IPS DF 4.7 (cell line): ENCODE data around the gene EVI2B.
"Not testable (repeated sequence)": the region's sequence is repeated elsewhere in the genome, so short reads cannot be mapped to it uniquely, and the experiment has no call there.

Experiments
- DNase-seq: peaks from one replicate; pipeline ENCODE4 v3.0.0-alpha.2; 2013; ENCODE audit warnings: low spot score; ENCODE audit errors: extremely low read depth

Gene EVI2B

DNA sequence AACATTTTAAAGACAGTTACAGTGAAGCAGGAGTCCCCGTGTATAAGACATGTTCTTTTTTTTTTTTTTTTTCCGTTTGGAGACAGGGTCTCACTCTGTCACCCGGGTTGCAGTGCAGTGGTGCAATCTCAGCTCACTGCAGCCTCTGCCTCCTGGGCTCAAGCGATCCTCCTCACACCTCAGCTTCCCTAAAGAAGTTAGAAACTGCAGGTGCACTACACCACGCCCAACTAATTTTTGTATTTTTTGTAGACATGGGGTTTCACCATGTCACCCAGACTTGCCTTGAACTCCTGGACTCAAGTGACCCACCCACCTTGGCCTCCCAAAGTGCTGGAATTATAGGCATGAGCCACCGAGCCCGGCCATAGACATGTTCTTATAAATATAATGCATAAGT lies 3.0 kb downstream of the EVI2B start:
- no peak for DNase-seq

DNA sequence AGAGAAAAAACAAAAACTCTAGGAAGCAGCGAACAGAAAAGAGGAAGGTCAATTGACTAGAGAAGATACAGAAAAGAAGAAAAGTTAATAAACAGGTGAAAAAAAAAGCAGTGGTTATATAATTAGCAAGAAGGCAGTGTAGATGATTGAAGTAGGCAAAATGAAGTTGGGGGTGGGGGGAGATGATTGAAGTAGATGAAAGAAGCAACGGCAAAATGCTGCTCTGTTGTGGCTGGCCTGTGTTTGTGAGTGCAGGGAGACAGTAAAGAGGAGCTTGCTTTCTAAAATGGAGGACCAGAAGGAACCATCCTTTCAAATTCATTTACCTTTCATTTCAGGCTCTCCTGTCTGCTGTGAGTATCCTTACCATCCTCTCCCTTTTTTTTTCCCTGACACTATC lies 3.6 kb downstream of the EVI2B start:
- DNase-seq = no peak

DNA sequence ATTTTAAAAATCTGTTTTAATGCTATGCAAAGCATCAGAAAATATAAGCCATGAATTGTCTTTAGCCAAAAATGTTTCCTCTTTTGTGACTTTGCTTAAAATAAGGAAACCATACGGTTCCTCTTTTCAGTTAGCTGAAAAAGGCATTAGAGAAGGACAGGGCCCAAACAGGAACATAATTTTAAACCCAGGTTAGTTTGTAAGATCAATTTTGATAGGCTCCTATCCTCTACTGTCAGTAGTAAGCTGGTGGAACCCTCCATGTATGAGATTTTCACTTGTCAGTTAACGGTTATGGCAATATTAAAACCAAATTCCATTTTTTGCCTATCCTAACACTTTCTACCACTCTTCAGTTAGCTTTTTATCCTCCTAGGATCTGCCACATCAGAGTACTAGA lies 4.3 kb downstream of the EVI2B start:
- no peak for DNase-seq

DNA sequence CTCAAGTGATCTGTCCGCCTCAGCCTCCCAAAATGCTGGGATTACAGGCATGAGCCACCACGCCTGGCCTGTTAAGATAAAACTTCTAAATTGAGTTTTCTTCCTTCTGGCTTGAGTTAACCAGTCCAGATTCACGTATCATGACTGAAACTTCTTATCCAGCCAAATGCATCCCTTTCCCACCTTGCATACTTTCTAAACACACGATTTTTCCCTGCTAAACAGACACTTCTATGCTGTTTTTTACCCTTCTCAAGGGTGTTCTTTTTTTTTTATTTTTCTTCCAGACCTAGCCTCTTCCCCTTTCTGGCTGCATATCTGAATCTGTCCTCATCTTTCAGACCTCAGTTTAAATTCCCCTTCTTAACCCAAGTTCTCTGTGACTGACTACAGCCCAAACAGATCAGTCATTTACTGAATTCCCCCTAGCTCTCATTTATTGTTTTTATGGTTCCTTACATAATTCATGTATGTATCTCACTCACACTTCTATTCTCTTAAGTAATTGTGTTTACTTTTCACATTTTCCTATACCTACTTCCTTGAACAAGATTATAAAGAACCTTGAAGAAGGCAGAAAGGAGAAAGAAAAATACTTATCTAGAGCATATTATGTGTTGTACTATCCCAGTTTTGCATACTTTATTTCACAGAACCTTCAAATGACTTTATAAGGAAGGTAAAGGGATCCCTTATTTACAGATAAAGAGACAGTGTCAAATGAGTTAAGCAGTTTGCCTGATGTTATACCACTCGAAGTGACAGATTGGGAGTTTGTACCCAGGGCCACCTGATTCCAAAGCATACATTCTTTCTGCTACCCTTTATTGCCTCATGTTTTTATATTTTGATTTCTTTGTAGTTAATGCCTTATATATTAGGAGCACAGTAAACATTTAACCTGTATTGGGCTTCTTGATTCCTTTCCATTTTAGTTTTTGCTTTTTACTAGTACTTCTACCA lies 5.2 kb downstream of the EVI2B start:
- no peak for DNase-seq

DNA sequence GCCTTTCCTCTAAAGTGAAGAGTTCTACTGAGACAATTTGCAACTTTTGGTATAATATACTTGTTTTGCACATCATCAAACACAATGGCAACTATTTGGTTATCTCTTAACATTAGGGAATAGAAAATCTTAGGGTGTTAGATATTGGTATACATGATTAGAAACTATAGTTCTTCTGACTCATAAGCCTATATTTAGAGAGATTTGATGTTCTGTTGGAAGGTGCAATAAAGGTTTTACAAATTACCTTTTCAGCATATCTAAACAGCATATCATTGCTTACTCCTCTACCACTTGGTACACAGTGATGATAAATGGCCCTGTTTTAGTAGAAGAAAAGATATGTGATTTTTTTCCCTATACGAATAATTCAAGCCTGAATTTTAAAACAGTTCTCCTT lies 6.2 kb downstream of the EVI2B start:
- no peak for DNase-seq

DNA sequence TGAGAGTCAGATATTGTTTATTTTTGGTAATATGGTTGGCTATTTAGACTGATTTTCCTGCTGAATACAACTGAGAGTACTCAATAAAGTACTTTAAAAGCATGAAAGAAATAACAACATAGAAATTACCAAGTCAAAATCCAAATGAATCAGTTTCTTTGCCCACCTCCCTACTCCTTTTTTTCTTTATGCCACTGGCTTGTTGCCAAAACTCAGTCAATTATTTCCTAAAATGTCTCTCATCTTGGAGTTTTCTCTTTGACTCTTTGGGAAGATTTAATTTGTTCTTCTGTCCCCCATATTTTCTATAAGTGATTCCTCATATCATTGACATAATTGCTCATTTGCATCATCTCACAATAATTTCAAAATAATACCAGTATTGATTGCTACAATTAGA lies 14.2 kb downstream of the EVI2B start:
- DNase-seq = no peak

DNA sequence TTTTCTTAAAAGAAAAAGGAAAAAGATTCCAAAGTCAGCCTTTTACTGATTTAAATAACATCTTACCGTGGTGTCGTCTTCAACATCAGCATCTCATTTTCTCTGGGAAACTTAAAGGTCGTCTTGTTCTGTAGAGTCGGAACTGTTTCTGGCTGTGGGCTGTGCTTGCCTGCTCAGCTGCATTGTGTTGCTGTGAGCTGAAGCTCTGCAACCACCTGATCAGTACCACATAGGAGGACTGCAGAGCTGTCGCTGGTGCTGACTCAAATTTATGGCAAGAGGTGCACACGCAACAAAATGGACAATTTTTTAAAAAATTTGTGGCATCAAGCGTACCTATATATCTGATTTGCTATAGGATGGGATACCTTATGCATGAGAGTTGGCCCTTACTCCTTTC lies 16.8 kb downstream of the EVI2B start, which contains the start of gene OMG:
Gene OMG, minus strand, starts transcription at position 150 of the 400 bp plus-strand sequence. CDS start 908 bp downstream, outside the sequence.
- no peak for DNase-seq

DNA sequence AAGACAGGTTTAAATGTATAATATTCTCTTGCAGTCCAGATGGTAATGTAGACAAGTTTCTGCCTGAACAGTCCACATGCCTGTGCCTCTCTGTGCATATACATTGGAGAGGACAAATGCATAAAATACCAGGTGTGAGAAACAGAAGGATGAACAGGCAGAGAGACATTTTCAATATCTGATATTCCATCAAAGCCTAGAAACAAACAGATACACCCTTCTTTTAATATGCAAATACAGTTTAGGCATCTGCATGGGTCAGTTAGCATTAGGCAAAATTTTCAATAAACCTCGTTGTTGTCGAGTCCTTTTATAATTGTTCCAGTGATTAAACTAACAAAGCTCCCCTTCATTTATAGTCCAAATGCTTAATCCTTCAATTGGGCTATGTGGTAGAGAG lies 17.7 kb downstream of the EVI2B start:
- DNase-seq = no peak

DNA sequence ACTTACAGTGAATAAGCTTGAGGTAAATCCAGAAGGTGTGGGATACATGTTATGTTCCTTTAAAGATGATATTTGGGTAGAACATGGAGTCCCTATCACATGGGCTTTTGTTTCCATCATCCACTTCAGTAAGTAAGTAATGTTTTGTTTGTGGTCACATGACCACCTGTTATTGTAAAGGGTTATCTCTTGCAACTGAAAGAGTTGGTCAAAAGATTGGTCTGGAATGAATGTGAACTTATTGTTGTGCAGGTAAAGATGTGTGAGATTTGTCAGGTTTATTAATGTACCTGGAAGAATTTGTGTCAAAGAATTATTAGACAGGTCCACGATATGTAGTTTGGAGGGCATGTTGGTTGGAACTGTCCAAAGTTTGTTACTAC lies 18.4 kb downstream of the EVI2B start:
- no peak for DNase-seq

DNA sequence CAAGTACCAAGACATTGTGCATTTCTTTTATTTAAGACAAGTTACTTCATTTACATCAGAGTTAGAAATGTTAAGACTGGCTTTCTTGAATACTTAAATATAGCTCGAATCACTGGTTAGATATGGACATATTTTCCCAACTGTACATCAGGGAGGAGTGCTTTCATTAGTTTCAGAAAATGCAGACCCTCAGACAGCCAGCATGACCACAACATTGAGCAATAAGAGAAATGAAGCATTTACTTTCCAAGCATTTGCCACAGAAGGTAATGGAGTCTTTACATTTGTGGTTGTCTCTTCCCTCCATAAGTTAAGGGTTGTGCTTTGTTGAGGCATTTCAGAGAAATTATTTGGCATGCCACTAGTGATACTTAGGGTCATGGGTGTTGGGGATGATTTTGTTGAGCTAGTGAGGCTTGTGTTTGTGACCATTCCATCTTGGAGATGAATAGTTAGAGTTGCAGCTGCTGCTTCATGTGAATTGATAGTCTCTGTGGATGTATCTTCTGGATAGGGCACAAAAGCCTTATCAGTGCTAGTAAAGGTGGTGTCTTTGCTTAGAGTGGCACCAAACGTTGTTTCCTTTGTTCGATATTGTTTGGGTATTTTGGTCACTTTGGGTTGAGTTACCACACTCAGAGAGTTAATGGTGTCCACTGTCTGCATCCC lies 18.9 kb downstream of the EVI2B start:
- DNase-seq = no peak

DNA sequence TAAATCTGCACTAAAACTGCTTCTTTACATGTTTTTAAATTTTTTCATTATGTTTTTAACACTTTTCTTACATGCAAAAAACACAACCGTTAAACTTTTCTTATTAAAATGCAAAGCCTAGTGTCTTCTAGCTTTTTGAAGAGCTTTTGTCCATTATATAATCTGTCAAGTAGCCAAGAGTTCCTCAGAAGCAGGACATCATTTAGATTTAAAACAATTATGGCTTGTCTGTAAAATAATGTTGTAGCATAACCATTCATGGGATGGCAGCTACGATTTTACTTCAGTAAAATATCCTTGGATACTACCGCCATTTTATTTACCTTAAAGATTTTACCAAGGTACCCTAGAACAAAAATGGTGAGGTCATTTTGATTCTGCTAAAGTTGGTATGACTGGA lies 19.6 kb downstream of the EVI2B start:
- no peak for DNase-seq

DNA sequence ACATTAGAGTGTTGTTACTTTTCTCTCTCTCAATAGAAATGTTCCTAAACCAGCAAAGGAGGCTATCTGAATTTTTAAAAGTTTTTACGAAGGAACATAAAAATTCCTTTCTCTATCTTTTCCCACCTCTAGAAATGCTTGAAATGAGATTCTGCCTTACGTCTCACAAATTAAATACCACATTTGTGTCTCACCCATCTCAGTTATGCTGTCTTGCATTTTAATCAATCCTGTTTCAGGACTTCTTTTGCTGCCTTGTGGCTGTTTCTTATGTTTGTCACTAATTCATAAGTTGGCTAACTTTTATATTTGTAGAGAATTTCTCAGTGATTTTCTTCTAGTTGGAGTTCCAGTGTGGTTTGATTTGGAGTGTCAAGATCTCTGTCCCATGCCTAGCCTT lies 20.3 kb downstream of the EVI2B start:
- no peak for DNase-seq

DNA sequence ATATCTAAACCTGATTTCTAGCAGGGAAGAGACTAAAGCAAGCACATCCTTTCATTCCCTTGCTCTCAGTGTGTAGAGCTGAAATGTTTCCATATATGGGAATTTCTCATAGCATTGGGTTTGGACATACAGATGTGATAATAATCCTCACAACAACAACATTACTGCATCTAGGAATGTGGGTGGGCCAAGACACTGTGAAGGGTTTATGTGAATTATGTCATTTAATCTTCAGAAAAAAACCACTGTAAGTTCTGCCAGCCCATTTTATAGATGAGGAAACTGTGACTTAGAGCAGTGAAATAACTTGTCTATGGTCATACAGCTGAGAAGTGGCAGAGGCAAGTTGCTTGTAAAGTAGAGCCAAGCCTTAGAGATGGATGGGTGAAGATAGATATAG lies 22.0 kb downstream of the EVI2B start:
- DNase-seq = no peak

DNA sequence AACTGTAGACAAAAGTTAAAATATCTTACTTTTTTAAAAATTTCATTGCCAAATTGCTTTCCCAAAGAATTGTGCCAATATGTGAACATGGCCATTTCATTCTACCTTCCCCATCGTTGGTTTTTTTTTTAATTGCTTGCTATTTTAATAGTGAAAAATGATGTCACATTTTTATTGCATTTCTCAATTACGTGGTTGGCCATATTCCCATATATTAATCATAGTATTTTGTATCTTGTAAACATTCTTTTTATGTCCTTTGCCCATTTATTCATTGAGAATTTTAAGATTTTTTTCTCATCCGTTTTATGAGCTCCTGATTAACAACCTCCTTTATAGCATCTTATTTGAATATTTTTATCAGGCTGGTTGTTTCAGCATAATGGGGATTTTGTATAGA lies 24.1 kb downstream of the EVI2B start:
- DNase-seq = no peak

DNA sequence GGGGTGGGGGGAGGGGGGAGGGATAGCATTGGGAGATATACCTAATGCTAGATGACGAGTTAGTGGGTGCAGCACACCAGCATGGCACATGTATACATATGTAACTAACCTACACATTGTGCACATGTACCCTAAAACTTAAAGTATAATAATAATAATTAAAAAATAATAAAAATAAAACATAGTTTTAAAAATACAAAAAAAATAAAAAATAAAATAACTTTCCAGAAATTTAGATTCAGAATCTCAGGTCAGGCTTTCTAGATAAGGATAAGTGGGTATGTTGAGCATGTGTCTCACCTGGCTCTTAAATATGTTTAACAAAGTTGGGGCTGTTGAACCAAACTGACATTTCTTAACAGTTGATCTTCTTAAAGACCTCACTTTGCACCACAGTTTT lies 25.9 kb downstream of the EVI2B start:
- DNase-seq = not testable (repeated sequence)

DNA sequence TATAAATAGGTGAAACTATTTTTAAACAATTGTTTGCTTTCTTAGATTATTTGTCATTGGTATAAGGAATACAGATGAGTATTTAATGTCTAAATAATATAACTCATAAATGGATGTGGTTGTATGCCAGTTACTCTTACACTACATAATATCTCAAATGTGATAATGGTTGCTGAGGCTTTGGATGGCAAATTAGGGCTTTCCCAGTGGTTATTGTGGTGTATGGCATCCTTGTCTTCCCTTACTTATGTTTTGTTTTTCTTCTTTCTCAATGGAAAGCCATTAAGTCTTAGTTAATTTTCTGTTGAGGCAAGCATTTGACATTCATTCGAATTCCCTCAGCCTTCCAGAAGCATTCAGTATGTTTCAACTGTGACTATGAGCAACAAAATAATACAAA lies 27.3 kb downstream of the EVI2B start:
- no peak for DNase-seq

DNA sequence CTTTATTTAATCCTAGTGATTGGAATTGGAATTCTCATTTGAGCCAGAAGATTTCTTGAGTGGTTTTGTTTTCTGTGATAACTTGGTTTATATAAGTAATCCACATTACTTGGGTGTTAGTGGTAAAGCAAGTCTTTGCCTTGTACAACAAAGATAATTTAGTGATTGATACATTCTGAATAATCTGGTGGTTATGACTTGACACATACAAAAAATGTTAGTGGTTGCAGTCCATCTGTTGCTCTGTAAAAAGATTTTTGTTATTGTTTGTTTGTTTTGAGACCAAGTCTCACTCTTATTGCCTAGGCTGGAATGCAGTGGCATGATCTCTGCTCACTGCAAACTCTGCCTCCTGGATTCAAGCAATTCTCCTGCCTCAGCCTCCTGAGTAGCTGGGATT lies 30.0 kb downstream of the EVI2B start:
- no peak for DNase-seq

DNA sequence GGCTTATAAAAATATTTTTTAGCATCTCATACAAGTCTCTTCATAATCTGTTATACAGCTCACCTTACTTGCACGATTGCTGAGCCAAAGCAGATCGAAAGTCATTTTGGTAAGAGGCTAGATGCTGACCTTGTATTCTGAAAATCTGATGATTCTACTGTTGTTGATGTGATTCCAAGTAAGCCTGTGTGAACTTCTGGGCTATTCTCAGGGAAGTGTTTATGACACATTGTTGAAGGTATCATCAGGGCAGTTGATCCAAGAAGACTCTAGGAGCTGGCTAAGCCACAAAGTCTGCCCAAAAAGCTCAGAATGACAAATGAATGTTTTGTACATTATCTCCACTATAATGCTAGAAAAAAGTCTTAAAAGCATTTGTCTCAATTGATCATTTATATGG lies 32.8 kb downstream of the EVI2B start:
- DNase-seq = no peak

DNA sequence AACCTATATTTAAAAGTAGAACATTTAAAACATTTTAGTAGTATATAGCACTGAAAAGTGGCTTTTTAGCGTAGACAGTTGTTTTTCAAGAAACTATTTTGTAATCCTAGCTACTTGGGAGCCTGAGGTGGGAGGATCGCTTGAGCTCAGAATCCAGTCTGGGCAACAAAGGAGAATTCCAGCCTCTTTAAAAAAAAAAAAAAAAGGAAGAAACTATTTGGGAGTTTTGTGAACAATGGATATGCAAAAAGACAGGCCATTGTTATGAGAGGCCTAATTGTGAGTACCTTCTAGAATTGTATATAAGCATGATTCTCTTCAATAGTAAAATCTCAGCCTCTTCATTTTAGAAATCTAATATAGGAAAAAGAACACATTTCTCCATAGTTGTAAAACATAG lies 34.5 kb downstream of the EVI2B start:
- DNase-seq = no peak

DNA sequence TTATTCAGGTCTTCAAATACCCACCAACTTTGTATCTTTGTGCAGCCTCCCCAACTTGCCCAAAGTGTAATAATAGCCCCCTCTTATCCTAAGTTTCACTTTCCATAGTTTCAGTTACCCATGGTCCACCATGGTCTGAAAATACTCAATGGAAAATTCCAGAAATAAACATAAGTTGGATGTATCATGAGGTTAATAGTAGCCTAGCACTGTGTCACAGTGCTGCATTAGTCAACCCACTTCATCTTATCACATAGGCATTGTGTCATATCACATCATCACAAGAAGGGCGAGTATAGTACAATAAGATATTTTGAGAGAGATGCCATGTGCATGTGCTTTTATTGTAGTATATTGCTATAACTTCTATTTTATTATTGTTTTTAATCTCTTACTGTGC lies 38.7 kb downstream of the EVI2B start:
- DNase-seq = no peak

DNA sequence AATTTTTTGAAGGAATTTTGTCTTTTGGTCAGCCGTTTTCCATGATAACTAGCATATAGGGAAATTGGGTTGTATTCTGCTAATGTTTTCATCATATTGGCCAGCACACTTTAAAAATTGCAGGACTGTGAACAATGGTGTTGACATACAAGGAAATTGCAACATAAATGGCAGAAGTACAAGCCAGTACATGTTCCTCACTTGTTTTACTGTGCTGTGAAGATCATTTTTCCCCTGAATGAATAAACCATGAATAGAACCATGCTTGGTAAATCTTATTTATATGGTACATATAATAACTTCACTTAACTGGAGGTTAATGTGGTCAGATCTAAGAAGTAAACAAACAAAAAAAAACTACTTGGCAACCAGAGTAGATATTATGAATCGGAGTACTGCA lies 39.6 kb downstream of the EVI2B start:
- no peak for DNase-seq

DNA sequence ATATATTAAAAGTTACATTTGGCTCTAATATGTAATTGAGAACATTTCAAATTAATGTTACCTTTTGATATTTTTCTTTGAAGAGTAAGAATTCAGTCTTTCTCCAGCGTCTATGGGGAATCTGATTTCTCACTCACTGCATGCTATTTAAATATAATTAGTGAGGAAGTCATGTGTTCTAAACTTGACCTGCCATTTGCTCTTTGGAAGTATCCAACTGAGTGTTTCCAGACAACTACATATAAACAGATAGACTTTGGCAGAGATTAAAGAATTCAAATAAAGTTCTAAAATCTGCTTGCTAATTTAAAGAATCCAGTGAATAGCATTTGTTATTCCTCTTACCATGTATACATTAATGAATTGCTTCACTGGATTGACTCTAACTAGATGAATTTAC lies 40.3 kb downstream of the EVI2B start:
- DNase-seq = no peak

DNA sequence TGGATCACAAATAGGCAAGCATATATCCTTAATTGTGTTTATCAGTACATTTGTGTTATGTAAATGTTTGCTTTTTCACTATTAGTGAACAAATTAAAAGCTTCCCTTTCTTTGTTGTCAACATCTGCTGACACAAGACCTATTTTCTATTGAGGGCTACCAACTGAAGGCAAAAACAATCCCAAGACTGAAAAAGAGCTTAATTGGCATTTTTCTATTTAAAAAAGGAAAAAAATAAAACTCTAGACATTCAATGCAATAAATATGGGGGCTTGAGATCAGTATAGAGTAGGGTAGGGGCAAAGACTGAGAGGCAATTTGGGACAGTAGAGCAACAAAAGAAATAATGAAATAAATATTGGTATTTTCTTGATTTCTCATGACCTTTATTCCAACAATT lies 41.1 kb downstream of the EVI2B start:
- no peak for DNase-seq
